ENCODE results near the gene LAMA3.

Gene LAMA3

DNA sequence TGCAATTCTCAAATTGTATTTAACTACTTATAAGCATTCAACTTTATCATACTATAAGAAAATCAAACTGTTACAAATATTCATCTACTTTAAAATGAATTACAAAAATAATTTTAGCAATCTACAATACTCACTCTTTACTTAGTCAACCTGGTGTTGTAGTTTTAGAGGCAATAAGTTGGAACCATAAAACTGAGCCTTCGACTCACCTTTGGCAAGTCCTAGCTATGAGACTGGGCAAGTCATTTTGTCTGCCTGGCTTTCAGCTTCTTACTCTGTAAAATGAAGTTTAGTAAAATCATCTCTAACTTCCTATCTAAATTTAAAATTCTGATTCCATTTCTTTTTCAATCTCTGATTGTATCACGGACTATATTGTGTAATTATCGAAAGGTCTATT lies 161.0 kb downstream of the LAMA3 start:
- no peak overlapping the region for H3K27ac ChIP-seq (ENCODE audit: extremely low read depth, low read depth, low read length)
- CTCF ChIA-PET: interaction anchor here (0.7 to 0.9 kb wide), 3 partner anchors 275 to 1103 kb away, joined by 3 read pairs; no protein-coding TSS in a partner anchor

More for the DNA sequence above, 161.0 kb downstream of the LAMA3 start:
- H3K4me3 ChIP-seq (ENCODE audit: low read depth, low read length): no peak overlapping the region
- TF ChIP-seq PBX3 (CRISPR knock-in tag; IDR thresholded peaks at IDR 0.05) (no peak), BCL11A (tag by site-specific recombination; IDR thresholded peaks at IDR 0.05; ENCODE audit: low read depth) (no peak), ZNF777 (tag by site-specific recombination; IDR thresholded peaks at IDR 0.05; ENCODE audit: borderline replicate concordance) (no peak), ZNF645 (tag by site-specific recombination; IDR thresholded peaks at IDR 0.05) (no peak), BCL11B (tag by site-specific recombination; IDR thresholded peaks at IDR 0.05; ENCODE audit: low read depth) (no peak), ZNF433 (tag by site-specific recombination; IDR thresholded peaks at IDR 0.05; ENCODE audit: low read depth) (no peak), ZSCAN23 (tag by site-specific recombination; IDR thresholded peaks at IDR 0.05) (no peak), ZBTB20 (tag by site-specific recombination; IDR thresholded peaks at IDR 0.05) (no peak), ZEB2 (tag by site-specific recombination; IDR thresholded peaks at IDR 0.05) (no peak), ZBTB10 (tag by site-specific recombination; IDR thresholded peaks at IDR 0.05) (no peak), SP2 (tag by site-specific recombination; IDR thresholded peaks at IDR 0.05) (no peak), EGR2 (tag by site-specific recombination; IDR thresholded peaks at IDR 0.05; ENCODE audit: low read depth) (no peak), ZNF561 (tag by site-specific recombination; IDR thresholded peaks at IDR 0.05; ENCODE audit: borderline replicate concordance) (no peak), SP3 (tag by site-specific recombination; IDR thresholded peaks at IDR 0.05) (no peak)
- TF ChIP-seq, protein P1, sequence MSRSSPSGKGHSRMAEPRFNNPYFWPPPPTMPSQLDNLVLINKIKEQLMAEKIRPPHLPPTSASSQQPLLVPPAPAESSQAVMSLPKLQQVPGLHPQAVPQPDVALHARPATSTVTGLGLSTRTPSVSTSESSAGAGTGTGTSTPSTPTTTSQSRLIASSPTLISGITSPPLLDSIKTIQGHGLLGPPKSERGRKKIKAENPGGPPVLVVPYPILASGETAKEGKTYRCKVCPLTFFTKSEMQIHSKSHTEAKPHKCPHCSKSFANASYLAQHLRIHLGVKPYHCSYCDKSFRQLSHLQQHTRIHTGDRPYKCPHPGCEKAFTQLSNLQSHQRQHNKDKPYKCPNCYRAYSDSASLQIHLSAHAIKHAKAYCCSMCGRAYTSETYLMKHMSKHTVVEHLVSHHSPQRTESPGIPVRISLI (tag by site-specific recombination; IDR thresholded peaks at IDR 0.05): no peak
- TF ChIP-seq, protein P2, sequence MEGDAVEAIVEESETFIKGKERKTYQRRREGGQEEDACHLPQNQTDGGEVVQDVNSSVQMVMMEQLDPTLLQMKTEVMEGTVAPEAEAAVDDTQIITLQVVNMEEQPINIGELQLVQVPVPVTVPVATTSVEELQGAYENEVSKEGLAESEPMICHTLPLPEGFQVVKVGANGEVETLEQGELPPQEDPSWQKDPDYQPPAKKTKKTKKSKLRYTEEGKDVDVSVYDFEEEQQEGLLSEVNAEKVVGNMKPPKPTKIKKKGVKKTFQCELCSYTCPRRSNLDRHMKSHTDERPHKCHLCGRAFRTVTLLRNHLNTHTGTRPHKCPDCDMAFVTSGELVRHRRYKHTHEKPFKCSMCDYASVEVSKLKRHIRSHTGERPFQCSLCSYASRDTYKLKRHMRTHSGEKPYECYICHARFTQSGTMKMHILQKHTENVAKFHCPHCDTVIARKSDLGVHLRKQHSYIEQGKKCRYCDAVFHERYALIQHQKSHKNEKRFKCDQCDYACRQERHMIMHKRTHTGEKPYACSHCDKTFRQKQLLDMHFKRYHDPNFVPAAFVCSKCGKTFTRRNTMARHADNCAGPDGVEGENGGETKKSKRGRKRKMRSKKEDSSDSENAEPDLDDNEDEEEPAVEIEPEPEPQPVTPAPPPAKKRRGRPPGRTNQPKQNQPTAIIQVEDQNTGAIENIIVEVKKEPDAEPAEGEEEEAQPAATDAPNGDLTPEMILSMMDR (tag by site-specific recombination; IDR thresholded peaks at IDR 0.05): no peak
- TF ChIP-seq, protein P3, sequence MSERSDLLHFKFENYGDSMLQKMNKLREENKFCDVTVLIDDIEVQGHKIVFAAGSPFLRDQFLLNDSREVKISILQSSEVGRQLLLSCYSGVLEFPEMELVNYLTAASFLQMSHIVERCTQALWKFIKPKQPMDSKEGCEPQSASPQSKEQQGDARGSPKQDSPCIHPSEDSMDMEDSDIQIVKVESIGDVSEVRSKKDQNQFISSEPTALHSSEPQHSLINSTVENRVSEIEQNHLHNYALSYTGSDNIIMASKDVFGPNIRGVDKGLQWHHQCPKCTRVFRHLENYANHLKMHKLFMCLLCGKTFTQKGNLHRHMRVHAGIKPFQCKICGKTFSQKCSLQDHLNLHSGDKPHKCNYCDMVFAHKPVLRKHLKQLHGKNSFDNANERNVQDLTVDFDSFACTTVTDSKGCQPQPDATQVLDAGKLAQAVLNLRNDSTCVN (tag by site-specific recombination; optimal IDR thresholded peaks at IDR 0.05): no peak
- no peaks in the 10 kb centered on the region for H3K9me3 ChIP-seq (ENCODE audit: control insufficient read depth, insufficient read depth, low read depth, low read length)
- peaks cover 5 to 48% of the 10 kb centered on the region in 2 experiments; a peak in 2 of 3 replicates for H3K36me3 ChIP-seq (ENCODE audit: control insufficient read depth in 2 of 2, insufficient read depth in 1 of 2, low read length in 2 of 2)
- no peaks in the 10 kb centered on the region for H3K4me1 ChIP-seq (ENCODE audit: control insufficient read depth, insufficient read depth, low read length)
- POLR2A ChIA-PET: no interaction called here
